Measurements from ENCODE around the gene EIF4E2. TPM values are rescaled to one million over a fixed set of nuclear protein-coding genes. Genes with fewer than 3 reads are reported as not detected.

Gene EIF4E2
- total RNA-seq, 1 experiment from 2014 or later = 76.6 TPM

GRCh38 chr2:232502911-232503808, 47.3 kb upstream of the EIF4E2 start:
- BruUV-seq (replicated peaks) = no TSS peak
- H3K36me3 Mint-ChIP-seq (ENCODE audit: insufficient read depth, unreplicated experiment) = no peaks in the 10 kb centered on the region
- H3K4me3 Mint-ChIP-seq (ENCODE audit: low read depth, unreplicated experiment) = peak overlapping the region; percentile 53
- DNase-seq = peak; percentile 23
- peaks cover 82% of the 10 kb centered on the region for H3K27me3 Mint-ChIP-seq (ENCODE audit: unreplicated experiment)
- H3K27ac Mint-ChIP-seq (ENCODE audit: unreplicated experiment) = no peak overlapping the region
- CTCF ChIA-PET = interaction anchor here (0.5 kb wide), 1 partner anchor 1256 kb away, joined by 3 read pairs; no protein-coding TSS in a partner anchor
- intact Hi-C loops (cut with micrococcal nuclease; ENCODE audit: unreplicated experiment) = no loop called here
- no peak for TF ChIP-seq CTCF (IDR thresholded peaks at IDR 0.05; ENCODE audit: unreplicated experiment)
- no peaks in the 10 kb centered on the region for H3K4me1 Mint-ChIP-seq (ENCODE audit: low read depth, unreplicated experiment)
- H3K9me3 Mint-ChIP-seq (ENCODE audit: low read depth, unreplicated experiment) = no peaks in the 10 kb centered on the region

- Mint-ChIP-seq H3K36me3 (ENCODE audit: insufficient read depth, unreplicated experiment) (no peaks in the 10 kb centered on the region), H3K4me1 (ENCODE audit: low read depth, unreplicated experiment) (no peaks in the 10 kb centered on the region), H3K27ac (ENCODE audit: unreplicated experiment) (no peak overlapping the region), H3K9me3 (ENCODE audit: low read depth, unreplicated experiment) (no peaks in the 10 kb centered on the region), H3K4me3 (ENCODE audit: low read depth, unreplicated experiment) (peak overlapping the region; percentile 53), H3K27me3 (ENCODE audit: unreplicated experiment) (peaks cover 82% of the 10 kb centered on the region)
- BruUV-seq (replicated peaks) = no TSS peak
- no peak for DNase-seq
- intact Hi-C loops (cut with micrococcal nuclease; ENCODE audit: unreplicated experiment) = no loop called here
- no peak for TF ChIP-seq CTCF (IDR thresholded peaks at IDR 0.05; ENCODE audit: unreplicated experiment)
- CTCF ChIA-PET = interaction anchor here (0.5 to 1.0 kb wide), 2 partner anchors 11 to 1257 kb away, joined by 3 read pairs; no protein-coding TSS in a partner anchor
Observed at GRCh38 chr2:232503809-232504323, 46.6 kb upstream of the EIF4E2 start.

- no TSS peak for BruUV-seq (replicated peaks)
- no peak for DNase-seq
Observed at GRCh38 chr2:232504438-232504837, 46.1 kb upstream of the EIF4E2 start.

GRCh38 chr2:232505856-232506255, 44.6 kb upstream of the EIF4E2 start:
- DNase-seq = no peak
- peaks cover 79% of the 10 kb centered on the region for H3K27me3 Mint-ChIP-seq (ENCODE audit: unreplicated experiment)
- H3K9me3 Mint-ChIP-seq (ENCODE audit: low read depth, unreplicated experiment) = no peaks in the 10 kb centered on the region
- no peak overlapping the region for H3K27ac Mint-ChIP-seq (ENCODE audit: unreplicated experiment)
- intact Hi-C loops (cut with micrococcal nuclease; ENCODE audit: unreplicated experiment) = no loop called here
- BruUV-seq (replicated peaks) = no TSS peak
- CTCF ChIA-PET = no interaction called here
- H3K4me3 Mint-ChIP-seq (ENCODE audit: low read depth, unreplicated experiment) = no peak overlapping the region
- H3K4me1 Mint-ChIP-seq (ENCODE audit: low read depth, unreplicated experiment) = no peaks in the 10 kb centered on the region
- no peak for TF ChIP-seq CTCF (IDR thresholded peaks at IDR 0.05; ENCODE audit: unreplicated experiment)
- no peaks in the 10 kb centered on the region for H3K36me3 Mint-ChIP-seq (ENCODE audit: insufficient read depth, unreplicated experiment)

More at GRCh38 chr2:232504438-232504837, 46.1 kb upstream of the EIF4E2 start:
- no peaks in the 10 kb centered on the region for H3K4me1 Mint-ChIP-seq (ENCODE audit: low read depth, unreplicated experiment)
- no peaks in the 10 kb centered on the region for H3K36me3 Mint-ChIP-seq (ENCODE audit: insufficient read depth, unreplicated experiment)
- H3K27ac Mint-ChIP-seq (ENCODE audit: unreplicated experiment) = no peak overlapping the region
- peaks cover 82% of the 10 kb centered on the region for H3K27me3 Mint-ChIP-seq (ENCODE audit: unreplicated experiment)
- CTCF ChIA-PET = interaction anchor here (1.0 kb wide), 1 partner anchor 10 kb away, joined by 3 read pairs; no protein-coding TSS in a partner anchor
- no peaks in the 10 kb centered on the region for H3K9me3 Mint-ChIP-seq (ENCODE audit: low read depth, unreplicated experiment)
- no peak for TF ChIP-seq CTCF (IDR thresholded peaks at IDR 0.05; ENCODE audit: unreplicated experiment)
- intact Hi-C loops (cut with micrococcal nuclease; ENCODE audit: unreplicated experiment) = no loop called here
- H3K4me3 Mint-ChIP-seq (ENCODE audit: low read depth, unreplicated experiment) = no peak overlapping the region

Data from Calu3 (cell line).